Measurements from ENCODE around the gene BTBD9. TPM values are rescaled to one million over a fixed set of nuclear protein-coding genes. Genes with fewer than 3 reads are reported as not detected.

BTBD9 gene
- total RNA-seq, 1 donor from 2014 or later, result 14.8 TPM

- TF ChIP-seq CTCF (IDR thresholded peaks at IDR 0.05), result no peak
- no peak overlapping the region for H3K27ac Mint-ChIP-seq (ENCODE audit: unreplicated experiment)
- peaks cover 2% of the 10 kb centered on the region for H3K9me3 Mint-ChIP-seq (ENCODE audit: low read depth)
- peaks cover 24% of the 10 kb centered on the region for H3K4me1 Mint-ChIP-seq (ENCODE audit: low read depth)
- H3K36me3 Mint-ChIP-seq (ENCODE audit: low read depth), result peaks cover 2% of the 10 kb centered on the region
- no peak for DNase-seq (ENCODE audit: low spot score)
- H3K4me3 Mint-ChIP-seq (ENCODE audit: unreplicated experiment), result no peak overlapping the region
- no peaks in the 10 kb centered on the region for H3K27me3 Mint-ChIP-seq (ENCODE audit: low read depth)
Measured at GRCh38 chr6:38391206-38391605, 248.5 kb downstream of the BTBD9 start.

- H3K9me3 Mint-ChIP-seq (ENCODE audit: low read depth), result peaks cover 2% of the 10 kb centered on the region
- peaks cover 24% of the 10 kb centered on the region for H3K4me1 Mint-ChIP-seq (ENCODE audit: low read depth)
- TF ChIP-seq CTCF (IDR thresholded peaks at IDR 0.05), result no peak
- H3K4me3 Mint-ChIP-seq (ENCODE audit: unreplicated experiment), result no peak overlapping the region
- no peak for DNase-seq (ENCODE audit: low spot score)
- no peak overlapping the region for H3K27ac Mint-ChIP-seq (ENCODE audit: unreplicated experiment)
- H3K27me3 Mint-ChIP-seq (ENCODE audit: low read depth), result no peaks in the 10 kb centered on the region
- H3K36me3 Mint-ChIP-seq (ENCODE audit: low read depth), result peaks cover 2% of the 10 kb centered on the region
Measured at GRCh38 chr6:38389875-38390274, 249.9 kb downstream of the BTBD9 start.

GRCh38 chr6:38387971-38388370 lies 251.8 kb downstream of the BTBD9 start:
- DNase-seq (ENCODE audit: low spot score), result no peak
- Mint-ChIP-seq H3K36me3 (ENCODE audit: low read depth) (no peaks in the 10 kb centered on the region), H3K27ac (ENCODE audit: unreplicated experiment) (no peak overlapping the region), H3K4me1 (ENCODE audit: low read depth) (peaks cover 24% of the 10 kb centered on the region), H3K9me3 (ENCODE audit: low read depth) (no peaks in the 10 kb centered on the region), H3K27me3 (ENCODE audit: low read depth) (no peaks in the 10 kb centered on the region), H3K4me3 (ENCODE audit: unreplicated experiment) (no peak overlapping the region)
- no peak for TF ChIP-seq CTCF (IDR thresholded peaks at IDR 0.05)

GRCh38 chr6:38387461-38387860 lies 252.3 kb downstream of the BTBD9 start:
- no peaks in the 10 kb centered on the region for H3K27me3 Mint-ChIP-seq (ENCODE audit: low read depth)
- no peak for DNase-seq (ENCODE audit: low spot score)
- H3K4me3 Mint-ChIP-seq (ENCODE audit: unreplicated experiment), result no peak overlapping the region
- no peaks in the 10 kb centered on the region for H3K36me3 Mint-ChIP-seq (ENCODE audit: low read depth)
- peaks cover 24% of the 10 kb centered on the region for H3K4me1 Mint-ChIP-seq (ENCODE audit: low read depth)
- no peak for TF ChIP-seq CTCF (IDR thresholded peaks at IDR 0.05)
- no peaks in the 10 kb centered on the region for H3K9me3 Mint-ChIP-seq (ENCODE audit: low read depth)
- H3K27ac Mint-ChIP-seq (ENCODE audit: unreplicated experiment), result no peak overlapping the region

GRCh38 chr6:38378801-38379200 lies 260.9 kb downstream of the BTBD9 start:
- Mint-ChIP-seq H3K27me3 (ENCODE audit: low read depth) (no peaks in the 10 kb centered on the region), H3K4me3 (ENCODE audit: unreplicated experiment) (no peak overlapping the region), H3K9me3 (ENCODE audit: low read depth) (no peaks in the 10 kb centered on the region), H3K4me1 (ENCODE audit: low read depth) (peaks cover 5% of the 10 kb centered on the region), H3K36me3 (ENCODE audit: low read depth) (no peaks in the 10 kb centered on the region), H3K27ac (ENCODE audit: unreplicated experiment) (no peak overlapping the region)
- DNase-seq (ENCODE audit: low spot score), result no peak
- no peak for TF ChIP-seq CTCF (IDR thresholded peaks at IDR 0.05)

Measured in chondrocyte (in vitro differentiated cells).